ENCODE results near the gene MLYCD.

The MLYCD gene

DNA sequence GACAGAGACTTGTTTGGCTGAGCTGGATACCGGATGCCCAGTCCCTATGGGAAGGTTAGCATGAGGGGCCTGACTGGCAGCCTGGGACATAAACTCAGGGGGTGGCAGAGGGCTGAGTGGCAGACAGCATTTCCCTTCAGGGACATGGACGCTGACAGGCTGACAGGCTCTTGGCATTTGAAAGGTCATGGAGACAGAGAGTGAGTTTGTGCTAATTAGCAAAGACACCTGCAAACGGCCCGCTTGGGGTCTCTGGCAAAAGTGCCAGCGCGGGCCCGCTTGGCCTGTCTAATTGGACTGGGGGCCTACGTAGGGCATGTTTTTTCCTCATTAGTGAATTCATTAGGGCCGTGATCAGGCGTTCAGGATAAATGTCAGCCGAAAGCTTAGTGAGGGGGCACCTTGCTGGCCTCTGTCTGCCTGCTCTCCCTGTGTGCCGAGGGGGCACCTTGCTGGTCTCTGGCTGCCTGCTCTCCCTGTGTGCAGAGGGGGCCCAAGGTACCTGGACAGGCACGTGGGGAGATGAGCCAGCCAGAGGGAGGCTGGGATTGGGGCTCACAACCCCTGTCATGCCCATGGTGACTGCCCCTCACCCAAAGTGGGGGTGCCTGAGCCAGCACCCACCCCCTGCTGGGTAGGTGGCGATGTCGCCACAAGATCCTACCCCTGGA lies 76.8 kb downstream of the MLYCD start:
- no peak for ATAC-seq (ENCODE audit: low read depth)
- DNase-seq (ENCODE audit: low spot score), result no peak
- Histone ChIP-seq H3K9me3 (ENCODE audit: severe bottlenecking) (no peaks in the 10 kb centered on the region), H3K27ac (ENCODE audit: poor library complexity, severe bottlenecking) (no peak overlapping the region), H3K4me3 (ENCODE audit: severe bottlenecking) (no peak overlapping the region), H3K4me1 (ENCODE audit: insufficient read depth, poor library complexity, severe bottlenecking) (no peaks in the 10 kb centered on the region), H3K36me3 (ENCODE audit: low read depth) (no peaks in the 10 kb centered on the region), H3K27me3 (ENCODE audit: insufficient read depth, poor library complexity, severe bottlenecking) (no peaks in the 10 kb centered on the region)
- TF ChIP-seq CTCF (IDR thresholded peaks at IDR 0.05; ENCODE audit: poor library complexity, severe bottlenecking), result no peak

All from RWPE2 (cell line).